Panc1 (cell line): ENCODE measurements around the gene POFUT2. TPM values are rescaled to one million over a fixed set of nuclear protein-coding genes. Genes with fewer than 3 reads are reported as not detected.

Experiments
- ATAC-seq: fragments of 200-7000 bp; cut with Tn5 transposase; 2 replicates; pipeline ENCODE4 v1.9.1; 2020; ENCODE audit warnings: mild to moderate bottlenecking, moderate library complexity
- BruUV-seq: library from RNA; stranded (reverse); fragments of 400-500 nt; replicated peaks from 2 replicates; lab custom pipeline; 2021; lab: Mats Ljungman, UMichigan
- CTCF ChIA-PET: fragments of 300-600 bp; sonication (Branson Sonifier 250); formaldehyde crosslinking; loops from one replicate; lab custom pipeline; 2022; ENCODE audit warnings: antibody characterized with exemption; lab: Charles Lee
- POLR2A ChIA-PET: fragments of 300-600 bp; sonication (Branson Sonifier 250); formaldehyde crosslinking; loops from one replicate; lab custom pipeline; 2022; ENCODE audit warnings: antibody characterized with exemption; lab: Charles Lee
- DNase-seq: peaks from one replicate; pipeline ENCODE4 v3.0.0-alpha.2; 2010; ENCODE audit warnings: low read depth, low spot score
- H3K27ac ChIP-seq: 2 replicates; pipeline ENCODE4 v1.5.1; 2011; ENCODE audit warnings: mild to moderate bottlenecking, low read length, inconsistent platforms
- H3K27me3 ChIP-seq: fragments of 200-500 bp; sonication (Bioruptor generic); 2 replicates; pipeline ENCODE4 v1.6.0; 2014; ENCODE audit warnings: low read length, inconsistent platforms; ENCODE audit not compliant: control insufficient read depth, insufficient read depth
- H3K36me3 ChIP-seq: fragments of 200-500 bp; sonication (Bioruptor generic); 2 replicates; pipeline ENCODE4 v1.5.1; 2014; ENCODE audit warnings: inconsistent platforms, mild to moderate bottlenecking, low read length, moderate library complexity; ENCODE audit not compliant: control insufficient read depth, insufficient read depth
- H3K4me1 ChIP-seq: 2 replicates; pipeline ENCODE4 v1.5.1; 2011; ENCODE audit warnings: inconsistent platforms, mild to moderate bottlenecking, low read length, moderate library complexity; ENCODE audit not compliant: control insufficient read depth, insufficient read depth
- H3K4me3 ChIP-seq, 2 experiments: 2 replicates each; pipeline ENCODE4 v1.5.1; 2011 to 2012; ENCODE audit warnings: low read depth in 2 of 2, low read length in 2 of 2, mild to moderate bottlenecking in 2 of 2, inconsistent platforms in 1 of 2, moderate library complexity in 1 of 2
- H3K9me3 ChIP-seq: fragments of 200-500 bp; sonication (Bioruptor generic); 2 replicates; pipeline ENCODE4 v1.5.1; 2014; ENCODE audit warnings: low read depth, mild to moderate bottlenecking, inconsistent platforms, low read length, moderate library complexity; ENCODE audit not compliant: control insufficient read depth, insufficient read depth
- CTCF ChIP-seq: fragments of 450-650 bp; IDR thresholded peaks from 2 replicates; pipeline ENCODE4 v1.5.1; 2017; ENCODE audit warnings: mild to moderate bottlenecking
- POLR2AphosphoS5 ChIP-seq: IDR thresholded peaks from 2 replicates; pipeline ENCODE4 v1.6.1; 2012; ENCODE audit warnings: mild to moderate bottlenecking, low read depth, low read length, moderate library complexity
- REST ChIP-seq, 2 experiments: IDR thresholded peaks; 2 replicates each; pipeline ENCODE4 v1.6.1; 2011 to 2012; ENCODE audit warnings: low read depth in 2 of 2, control low read depth in 1 of 2, low read length in 1 of 2, mild to moderate bottlenecking in 1 of 2, moderate library complexity in 1 of 2; ENCODE audit not compliant: insufficient read depth in 1 of 2
- SIN3A ChIP-seq: IDR thresholded peaks from 2 replicates; pipeline ENCODE4 v1.6.1; 2012; ENCODE audit warnings: low read depth, mild to moderate bottlenecking, low read length, moderate library complexity, borderline replicate concordance; ENCODE audit not compliant: insufficient read depth
- TCF7L2 ChIP-seq: IDR thresholded peaks from 2 replicates; pipeline ENCODE4 v1.6.1; 2011; ENCODE audit warnings: mild to moderate bottlenecking, low read depth, low read length, inconsistent platforms
- in situ Hi-C: cut with HindIII; loops from 2 replicates; pipeline ENCODE4 v1.10.0; 2016; ENCODE audit warnings: low sequenced_read_pairs, low pct_unique_long_range_greater_than_20kb
- intact Hi-C: fragments of 100-400 bp; cut with micrococcal nuclease; formaldehyde crosslinking; loops from one replicate; pipeline ENCODE4 v1.10.0; 2022; ENCODE audit not compliant: unreplicated experiment
- total RNA-seq: library from RNA; stranded (reverse); gene quantifications from one replicate; pipeline ENCODE4 v1.2.1, GENCODE V29; 2021; ENCODE audit not compliant: unreplicated experiment

POFUT2 gene
- total RNA-seq, 1 experiment from 2014 or later: 59.6 TPM

GRCh38 chr21:45220071-45220481 is 67.6 kb downstream of the POFUT2 start:
- Histone ChIP-seq H3K4me3 (no peak overlapping the region), H3K4me1 (no peaks in the 10 kb centered on the region), H3K36me3 (no peaks in the 10 kb centered on the region), H3K27me3 (no peaks in the 10 kb centered on the region), H3K9me3 (peaks cover 12% of the 10 kb centered on the region; the same call in 1 of the 2 replicates), H3K27ac (no peak overlapping the region)
- intact Hi-C loops: no loop called here
- ATAC-seq (no peak), DNase-seq (no peak)
- no TSS peak for BruUV-seq
- TF ChIP-seq CTCF: no peak
- no peak for TF ChIP-seq REST (IDR thresholded peaks at IDR 0.05; ENCODE audit: insufficient read depth in 1 of 2, low read depth in 2 of 2, low read length in 1 of 2)
- no peak for TF ChIP-seq POLR2AphosphoS5
- TF ChIP-seq TCF7L2: no peak
- no peak for TF ChIP-seq SIN3A
- ChIA-PET POLR2A (no interaction called here), CTCF (no interaction called here)
- in situ Hi-C loops: no loop called here

GRCh38 chr21:45219517-45219916 is 68.2 kb downstream of the POFUT2 start:
- BruUV-seq: no TSS peak
- DNase-seq (no peak), ATAC-seq (no peak)
- ChIA-PET CTCF (no interaction called here), POLR2A (no interaction called here)
- Histone ChIP-seq H3K4me3 (no peak overlapping the region), H3K27ac (no peak overlapping the region), H3K9me3 (peaks cover 12% of the 10 kb centered on the region; the same call in 1 of the 2 replicates), H3K4me1 (no peaks in the 10 kb centered on the region), H3K27me3 (no peaks in the 10 kb centered on the region), H3K36me3 (no peaks in the 10 kb centered on the region)
- in situ Hi-C loops: no loop called here
- intact Hi-C loops: no loop called here
- TF ChIP-seq SIN3A: no peak

- Histone ChIP-seq H3K27ac (no peak overlapping the region), H3K9me3 (peaks cover 12% of the 10 kb centered on the region; the same call in 1 of the 2 replicates), H3K27me3 (no peaks in the 10 kb centered on the region), H3K4me3 (no peak overlapping the region), H3K4me1 (no peaks in the 10 kb centered on the region), H3K36me3 (no peaks in the 10 kb centered on the region)
- CTCF ChIA-PET: no interaction called here
- intact Hi-C loops (no loop called here), in situ Hi-C loops (no loop called here)
- ATAC-seq (no peak), DNase-seq (no peak)
- BruUV-seq: no TSS peak
- POLR2A ChIA-PET: no interaction called here
- no peak for TF ChIP-seq SIN3A
- no peak for TF ChIP-seq REST (IDR thresholded peaks at IDR 0.05; ENCODE audit: insufficient read depth in 1 of 2, low read depth in 2 of 2, low read length in 1 of 2)
- no peak for TF ChIP-seq TCF7L2
- TF ChIP-seq CTCF: no peak
- TF ChIP-seq POLR2AphosphoS5: no peak
Measured at GRCh38 chr21:45217010-45217409, 70.7 kb downstream of the POFUT2 start.
